WTC11 (cell line): ENCODE measurements around the gene COBL. TPM values are rescaled to one million over a fixed set of nuclear protein-coding genes. Genes with fewer than 3 reads are reported as not detected.

Experiments used
- ATAC-seq: fragments of 200-7000 bp; cut with Tn5 transposase; 2 replicates; pipeline ENCODE4 v1.10.0; 2021; ENCODE audit warnings: mild to moderate bottlenecking, moderate library complexity
- CTCF ChIA-PET: fragments of 300-600 bp; sonication (Branson Sonifier 250); formaldehyde crosslinking; loops from one replicate; lab custom pipeline; 2021; ENCODE audit warnings: antibody characterized with exemption; lab: Charles Lee
- POLR2A ChIA-PET: fragments of 350-600 bp; sonication (Branson Sonifier 250); formaldehyde crosslinking; loops from one replicate; lab custom pipeline; 2021; ENCODE audit warnings: antibody characterized with exemption; lab: Charles Lee
- DNase-seq: peaks from one replicate; pipeline ENCODE4 v3.0.0; 2021; ENCODE audit warnings: low spot score
- H3K27ac Mint-ChIP-seq: 2 replicates; pipeline ENCODE4 v1.8.0; 2021; ENCODE audit warnings: mixed read lengths
- H3K27me3 Mint-ChIP-seq: 2 replicates; pipeline ENCODE4 v1.8.0; 2021; ENCODE audit warnings: low read depth, mild to moderate bottlenecking, moderate library complexity, mixed read lengths
- H3K36me3 Mint-ChIP-seq: 2 replicates; pipeline ENCODE4 v1.8.0; 2021; ENCODE audit warnings: mixed read lengths
- H3K4me1 Mint-ChIP-seq: 2 replicates; pipeline ENCODE4 v1.8.0; 2022; ENCODE audit warnings: mixed read lengths
- H3K4me3 Mint-ChIP-seq: 2 replicates; pipeline ENCODE4 v1.8.0; 2021; ENCODE audit warnings: mild to moderate bottlenecking, moderate library complexity, mixed read lengths
- H3K9me3 Mint-ChIP-seq: 2 replicates; pipeline ENCODE4 v1.8.0; 2021; ENCODE audit warnings: mixed read lengths
- ARID4B ChIP-seq: sonication (generic); formaldehyde crosslinking; IDR thresholded peaks from 2 replicates; pipeline ENCODE4 v1.8.0; 2023; ENCODE audit warnings: missing genetic modification reagents, mild to moderate bottlenecking, borderline replicate concordance
- CREB1 ChIP-seq: sonication (generic); formaldehyde crosslinking; IDR thresholded peaks from 2 replicates; pipeline ENCODE4 v1.8.0; 2023; ENCODE audit warnings: mild to moderate bottlenecking, missing genetic modification reagents
- FOXP1 ChIP-seq: sonication (generic); formaldehyde crosslinking; IDR thresholded peaks from 2 replicates; pipeline ENCODE4 v1.8.0; 2022; ENCODE audit warnings: missing genetic modification reagents, mild to moderate bottlenecking, moderate library complexity, borderline replicate concordance
- IRF2 ChIP-seq: sonication (generic); formaldehyde crosslinking; IDR thresholded peaks from 2 replicates; pipeline ENCODE4 v1.8.0; 2022; ENCODE audit warnings: low read depth, missing genetic modification reagents, borderline replicate concordance
- MXD4 ChIP-seq: fragments of 250-450 bp; sonication (Bioruptor Pico); IDR thresholded peaks from 2 replicates; pipeline ENCODE4 v1.8.0; 2021; ENCODE audit warnings: mild to moderate bottlenecking, moderate library complexity, borderline replicate concordance
- NFATC4 ChIP-seq: fragments of 250-450 bp; sonication (Bioruptor Pico); IDR thresholded peaks from 2 replicates; pipeline ENCODE4 v1.9.0; 2021; ENCODE audit warnings: mild to moderate bottlenecking
- OVOL2 ChIP-seq: fragments of 250-450 bp; sonication (Bioruptor Pico); IDR thresholded peaks from 2 replicates; pipeline ENCODE4 v1.9.0; 2021; ENCODE audit warnings: mild to moderate bottlenecking, borderline replicate concordance
- ZBTB43 ChIP-seq: sonication (generic); formaldehyde crosslinking; IDR thresholded peaks from 2 replicates; pipeline ENCODE4 v1.8.1; 2023; ENCODE audit warnings: mild to moderate bottlenecking, missing genetic modification reagents
- ZNF219 ChIP-seq: sonication (generic); formaldehyde crosslinking; IDR thresholded peaks from 2 replicates; pipeline ENCODE4 v1.8.0; 2023; ENCODE audit warnings: missing genetic modification reagents, mild to moderate bottlenecking, borderline replicate concordance
- ZNF263 ChIP-seq: sonication (generic); formaldehyde crosslinking; IDR thresholded peaks from 2 replicates; pipeline ENCODE4 v1.8.1; 2022; ENCODE audit warnings: low read depth, mild to moderate bottlenecking, moderate library complexity, missing genetic modification reagents
- ZNF281 ChIP-seq: sonication (generic); formaldehyde crosslinking; IDR thresholded peaks from 2 replicates; pipeline ENCODE4 v1.8.0; 2023; ENCODE audit warnings: mild to moderate bottlenecking, missing genetic modification reagents
- ZNF423 ChIP-seq: fragments of 250-450 bp; sonication (Bioruptor Pico); IDR thresholded peaks from 2 replicates; pipeline ENCODE4 v2.1.2; 2022; ENCODE audit warnings: mild to moderate bottlenecking, moderate library complexity
- ZNF512 ChIP-seq: sonication (generic); formaldehyde crosslinking; IDR thresholded peaks from 2 replicates; pipeline ENCODE4 v1.8.1; 2022; ENCODE audit warnings: missing genetic modification reagents, borderline replicate concordance
- total RNA-seq: library from RNA; stranded (reverse); gene quantifications from 3 replicates; pipeline ENCODE4 v1.2.3, GENCODE V29; 2021
- TF ChIP-seq, protein P1 (sequence below): sonication (generic); formaldehyde crosslinking; IDR thresholded peaks from 2 replicates; pipeline ENCODE4 v1.8.1; 2023; ENCODE audit warnings: mild to moderate bottlenecking, missing genetic modification reagents, moderate library complexity
- TF ChIP-seq, protein P2 (sequence below): fragments of 250-450 bp; sonication (Bioruptor Pico); IDR thresholded peaks from 2 replicates; pipeline ENCODE4 v1.9.0; 2021; ENCODE audit warnings: mild to moderate bottlenecking

COBL gene
- total RNA-seq, 1 experiment from 2014 or later, result 36.5 TPM

DNA sequence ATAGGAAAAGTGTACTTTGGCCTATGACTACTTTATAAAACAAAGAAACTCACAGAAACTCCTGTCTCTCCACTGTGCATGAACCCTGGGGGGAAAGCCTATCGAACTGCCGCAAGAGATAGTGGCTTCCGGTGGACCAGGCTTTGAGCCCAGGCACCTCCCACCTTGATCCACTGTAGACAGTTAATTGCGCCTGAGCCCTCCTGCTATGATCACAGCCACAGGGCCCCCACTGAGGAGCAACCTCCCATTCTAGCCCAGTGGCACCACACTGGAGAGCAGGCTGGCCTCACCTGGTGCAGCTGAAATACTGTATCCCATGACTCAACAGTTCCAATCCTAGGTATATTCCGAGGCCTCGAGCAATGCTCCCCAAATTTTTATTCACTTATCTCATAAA, 98.8 kb downstream of the COBL start:
- Mint-ChIP-seq H3K9me3 (no peaks in the 10 kb centered on the region), H3K4me3 (no peak overlapping the region), H3K27me3 (no peaks in the 10 kb centered on the region), H3K4me1 (peaks cover 59% of the 10 kb centered on the region), H3K27ac (no peak overlapping the region), H3K36me3 (no peaks in the 10 kb centered on the region; the same call in 1 of the 2 replicates)
- DNase-seq, result no peak
- ATAC-seq, result no peak
- POLR2A ChIA-PET, result no interaction called here
- CTCF ChIA-PET, result no interaction called here
- TF ChIP-seq MXD4, result no peak
- TF ChIP-seq ZBTB43 (CRISPR knock-in tag), result no peak
- no peak for TF ChIP-seq ZNF219 (CRISPR knock-in tag)
- TF ChIP-seq NFATC4, result no peak
- TF ChIP-seq ZNF512 (CRISPR knock-in tag), result no peak
- no peak for TF ChIP-seq ARID4B (CRISPR knock-in tag)
- TF ChIP-seq IRF2 (CRISPR knock-in tag), result no peak
- no peak for TF ChIP-seq OVOL2
- TF ChIP-seq, protein P1, sequence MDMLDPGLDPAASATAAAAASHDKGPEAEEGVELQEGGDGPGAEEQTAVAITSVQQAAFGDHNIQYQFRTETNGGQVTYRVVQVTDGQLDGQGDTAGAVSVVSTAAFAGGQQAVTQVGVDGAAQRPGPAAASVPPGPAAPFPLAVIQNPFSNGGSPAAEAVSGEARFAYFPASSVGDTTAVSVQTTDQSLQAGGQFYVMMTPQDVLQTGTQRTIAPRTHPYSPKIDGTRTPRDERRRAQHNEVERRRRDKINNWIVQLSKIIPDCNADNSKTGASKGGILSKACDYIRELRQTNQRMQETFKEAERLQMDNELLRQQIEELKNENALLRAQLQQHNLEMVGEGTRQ (CRISPR knock-in tag), result no peak
- TF ChIP-seq CREB1 (CRISPR knock-in tag), result no peak
- no peak for TF ChIP-seq ZNF281 (CRISPR knock-in tag)
- TF ChIP-seq, protein P2, sequence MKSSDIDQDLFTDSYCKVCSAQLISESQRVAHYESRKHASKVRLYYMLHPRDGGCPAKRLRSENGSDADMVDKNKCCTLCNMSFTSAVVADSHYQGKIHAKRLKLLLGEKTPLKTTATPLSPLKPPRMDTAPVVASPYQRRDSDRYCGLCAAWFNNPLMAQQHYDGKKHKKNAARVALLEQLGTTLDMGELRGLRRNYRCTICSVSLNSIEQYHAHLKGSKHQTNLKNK (CRISPR knock-in tag), result no peak
- no peak for TF ChIP-seq ZNF263 (CRISPR knock-in tag)
- TF ChIP-seq FOXP1, result no peak
- no peak for TF ChIP-seq ZNF423 (CRISPR knock-in tag)
